Liver (tissue), 9 donors: ENCODE data around the gene ZNF341. TPM values are rescaled to one million over a fixed set of nuclear protein-coding genes. Genes with fewer than 3 reads are reported as not detected.

ENCODE experiments used
- DNase-seq: peaks from one replicate; pipeline ENCODE4 v3.0.0-alpha.2; 2017; ENCODE audit warnings: low spot score
- H3K27ac ChIP-seq, 2 donors: one replicate each; pipeline ENCODE4 v1.7.0; 2013; ENCODE audit warnings: inconsistent platforms in 2 of 2, low read length in 2 of 2, control low read depth in 1 of 2, low read depth in 1 of 2, mild to moderate bottlenecking in 1 of 2
- H3K27me3 ChIP-seq, 4 donors: one replicate each; pipeline versions ENCODE4 v1.6.1 to v1.7.0; 2013; ENCODE audit warnings: low read length in 3 of 4, inconsistent platforms in 1 of 4, mild to moderate bottlenecking in 1 of 4, moderate library complexity in 1 of 4; ENCODE audit not compliant: control insufficient read depth in 4 of 4, insufficient read depth in 4 of 4
- H3K36me3 ChIP-seq, 4 donors: one replicate each; pipeline versions ENCODE4 v1.6.1 to v1.7.0; 2013; ENCODE audit warnings: low read length in 3 of 4, mild to moderate bottlenecking in 3 of 4, low read depth in 1 of 4, moderate library complexity in 1 of 4; ENCODE audit not compliant: control insufficient read depth in 4 of 4, insufficient read depth in 3 of 4
- H3K4me1 ChIP-seq, 4 donors: one replicate each; pipeline versions ENCODE4 v1.6.1 to v1.7.0; 2013; ENCODE audit warnings: low read length in 3 of 4, mild to moderate bottlenecking in 3 of 4, moderate library complexity in 1 of 4; ENCODE audit not compliant: control insufficient read depth in 4 of 4, insufficient read depth in 4 of 4
- H3K4me3 ChIP-seq, 3 donors: one replicate each; pipeline versions ENCODE4 v1.6.1 to v1.7.0; 2013; ENCODE audit warnings: low read length in 3 of 3, control low read depth in 1 of 3, low read depth in 1 of 3, mild to moderate bottlenecking in 1 of 3
- H3K9ac ChIP-seq, 2 donors: one replicate each; pipeline ENCODE4 v1.7.0; 2013; ENCODE audit warnings: low read length in 2 of 2, mild to moderate bottlenecking in 2 of 2, moderate library complexity in 2 of 2, control low read depth in 1 of 2, low read depth in 1 of 2
- H3K9me3 ChIP-seq, 4 donors: one replicate each; pipeline versions ENCODE4 v1.6.1 to v1.7.0; 2013; ENCODE audit warnings: low read length in 3 of 4; ENCODE audit not compliant: control insufficient read depth in 4 of 4
- EGR1 ChIP-seq, 2 donors: IDR thresholded peaks; 2 replicates each; pipeline ENCODE4 v1.6.1; 2016 to 2018; ENCODE audit warnings: antibody characterized with exemption in 2 of 2, low read depth in 2 of 2
- FOXA1 ChIP-seq: IDR thresholded peaks from 2 replicates; pipeline ENCODE4 v1.6.1; 2016; ENCODE audit warnings: antibody characterized with exemption
- FOXA2 ChIP-seq: IDR thresholded peaks from 2 replicates; pipeline ENCODE4 v1.6.1; 2016; ENCODE audit warnings: antibody characterized with exemption
- GABPA ChIP-seq, 2 donors: IDR thresholded peaks in 1 of 2; conservative IDR thresholded peaks in 1 of 2; 2 replicates each; pipeline ENCODE4 v1.6.1; 2016; ENCODE audit warnings: antibody characterized with exemption in 2 of 2, mild to moderate bottlenecking in 1 of 2, moderate library complexity in 1 of 2
- HNF4A ChIP-seq, 2 donors: conservative IDR thresholded peaks; 2 replicates each; pipeline ENCODE4 v1.6.1; 2016; ENCODE audit warnings: antibody characterized with exemption in 2 of 2, mild to moderate bottlenecking in 2 of 2
- NR2F2 ChIP-seq: IDR thresholded peaks from 2 replicates; pipeline ENCODE4 v1.6.1; 2016; ENCODE audit warnings: antibody characterized with exemption
- RAD21 ChIP-seq, 2 donors: IDR thresholded peaks; 2 replicates each; pipeline ENCODE4 v1.6.1; 2016; ENCODE audit warnings: antibody characterized with exemption in 2 of 2, mild to moderate bottlenecking in 2 of 2
- RXRA ChIP-seq, 2 donors: IDR thresholded peaks; 2 replicates each; pipeline ENCODE4 v1.6.1; 2017 to 2018; ENCODE audit warnings: antibody characterized with exemption in 2 of 2, mild to moderate bottlenecking in 1 of 2
- TAF1 ChIP-seq: conservative IDR thresholded peaks from 2 replicates; pipeline ENCODE4 v1.6.1; 2016; ENCODE audit warnings: antibody characterized with exemption, mild to moderate bottlenecking
- YY1 ChIP-seq: IDR thresholded peaks from 2 replicates; pipeline ENCODE4 v1.6.1; 2016; ENCODE audit warnings: antibody characterized with exemption, mild to moderate bottlenecking
- WGBS: extraction: QIAGEN DNeasy Blood & Tissue Kit; methylation state at CpG from one replicate; pipeline ENCODE4 v1.1.7; 2013; 5-methylcytosine and 5-hydroxymethylcytosine counted together
- polyA plus RNA-seq, 2 donors: library from polyadenylated mRNA; stranded (reverse) in 1 of 2; unstranded in 1 of 2; fragments of 200-250 nt in 1 of 2; fragments of >200 nt in 1 of 2; fragmentation: Nextera tagmentation in 1 of 2; extraction: Ambion mirVana in 1 of 2; gene quantifications; one replicate each; pipeline versions ENCODE4 v1.2.1 to v1.2.3, GENCODE V29; 2013 to 2015
- total RNA-seq, 2 donors: library from RNA; depleted of rRNA; stranded (reverse); fragments of >200 nt; gene quantifications; one replicate each; pipeline ENCODE4 v1.2.3, GENCODE V29; 2014
- TF ChIP-seq, protein P1 (sequence below): IDR thresholded peaks from 2 replicates; pipeline ENCODE4 v1.6.1; 2016; ENCODE audit warnings: antibody characterized with exemption
- TF ChIP-seq, protein P2 (sequence below): fragments of 150-350 bp; IDR thresholded peaks from 2 replicates; pipeline ENCODE4 v1.5.1; 2017; ENCODE audit warnings: improper control_type of control experiment, low read depth, low read length; ENCODE audit not compliant: missing input control
- TF ChIP-seq, protein P3 (sequence below): IDR thresholded peaks from 2 replicates; pipeline ENCODE4 v1.6.1; 2016; ENCODE audit warnings: antibody characterized with exemption, mild to moderate bottlenecking
- TF ChIP-seq, protein P4 (sequence below): IDR thresholded peaks from 2 replicates; pipeline ENCODE4 v1.6.1; 2016; ENCODE audit warnings: antibody characterized with exemption
- donor health status: healthy.
- donor health status: healthy.
- donor health status: healthy.
- donor health status: healthy.
- donor health status: healthy.

Gene ZNF341
- total and polyA plus RNA-seq, 4 donors, result 0.69 to 1.1 (median 0.82) TPM

DNA sequence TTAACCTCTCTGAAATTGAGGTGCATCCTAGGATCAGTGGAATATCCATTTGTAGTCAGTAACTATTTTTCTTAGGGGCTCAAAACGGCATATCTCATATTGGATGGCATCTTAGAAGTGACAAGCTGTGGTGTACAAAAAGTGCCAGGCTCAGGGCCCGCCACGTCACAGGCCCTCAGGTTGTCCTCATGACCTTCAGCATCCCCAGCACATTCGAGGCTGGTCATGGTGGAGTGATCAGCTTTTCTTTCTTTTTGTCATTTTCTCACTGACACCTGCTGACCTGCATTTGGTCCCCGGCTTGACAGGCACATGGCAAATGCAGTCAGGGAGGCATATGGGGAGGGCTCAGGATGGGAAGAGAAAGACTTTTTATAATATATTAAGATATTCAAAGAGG is 38.5 kb upstream of the ZNF341 start:
- H3K36me3 ChIP-seq, result no peaks in the 10 kb centered on the region
- H3K27ac ChIP-seq, result no peak overlapping the region
- H3K9ac ChIP-seq, result no peak overlapping the region
- no peaks in the 10 kb centered on the region for H3K4me1 ChIP-seq
- no peak overlapping the region for H3K4me3 ChIP-seq
- DNase-seq, result no peak
- no peak for TF ChIP-seq FOXA1
- TF ChIP-seq YY1, result no peak
- TF ChIP-seq NR2F2, result no peak
- no peak for TF ChIP-seq HNF4A (conservative IDR thresholded peaks at IDR 0.05)
- TF ChIP-seq FOXA2, result no peak
- TF ChIP-seq, protein P1, sequence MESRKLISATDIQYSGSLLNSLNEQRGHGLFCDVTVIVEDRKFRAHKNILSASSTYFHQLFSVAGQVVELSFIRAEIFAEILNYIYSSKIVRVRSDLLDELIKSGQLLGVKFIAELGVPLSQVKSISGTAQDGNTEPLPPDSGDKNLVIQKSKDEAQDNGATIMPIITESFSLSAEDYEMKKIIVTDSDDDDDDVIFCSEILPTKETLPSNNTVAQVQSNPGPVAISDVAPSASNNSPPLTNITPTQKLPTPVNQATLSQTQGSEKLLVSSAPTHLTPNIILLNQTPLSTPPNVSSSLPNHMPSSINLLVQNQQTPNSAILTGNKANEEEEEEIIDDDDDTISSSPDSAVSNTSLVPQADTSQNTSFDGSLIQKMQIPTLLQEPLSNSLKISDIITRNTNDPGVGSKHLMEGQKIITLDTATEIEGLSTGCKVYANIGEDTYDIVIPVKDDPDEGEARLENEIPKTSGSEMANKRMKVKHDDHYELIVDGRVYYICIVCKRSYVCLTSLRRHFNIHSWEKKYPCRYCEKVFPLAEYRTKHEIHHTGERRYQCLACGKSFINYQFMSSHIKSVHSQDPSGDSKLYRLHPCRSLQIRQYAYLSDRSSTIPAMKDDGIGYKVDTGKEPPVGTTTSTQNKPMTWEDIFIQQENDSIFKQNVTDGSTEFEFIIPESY, result no peak
- no peak for TF ChIP-seq TAF1
- TF ChIP-seq, protein P2, sequence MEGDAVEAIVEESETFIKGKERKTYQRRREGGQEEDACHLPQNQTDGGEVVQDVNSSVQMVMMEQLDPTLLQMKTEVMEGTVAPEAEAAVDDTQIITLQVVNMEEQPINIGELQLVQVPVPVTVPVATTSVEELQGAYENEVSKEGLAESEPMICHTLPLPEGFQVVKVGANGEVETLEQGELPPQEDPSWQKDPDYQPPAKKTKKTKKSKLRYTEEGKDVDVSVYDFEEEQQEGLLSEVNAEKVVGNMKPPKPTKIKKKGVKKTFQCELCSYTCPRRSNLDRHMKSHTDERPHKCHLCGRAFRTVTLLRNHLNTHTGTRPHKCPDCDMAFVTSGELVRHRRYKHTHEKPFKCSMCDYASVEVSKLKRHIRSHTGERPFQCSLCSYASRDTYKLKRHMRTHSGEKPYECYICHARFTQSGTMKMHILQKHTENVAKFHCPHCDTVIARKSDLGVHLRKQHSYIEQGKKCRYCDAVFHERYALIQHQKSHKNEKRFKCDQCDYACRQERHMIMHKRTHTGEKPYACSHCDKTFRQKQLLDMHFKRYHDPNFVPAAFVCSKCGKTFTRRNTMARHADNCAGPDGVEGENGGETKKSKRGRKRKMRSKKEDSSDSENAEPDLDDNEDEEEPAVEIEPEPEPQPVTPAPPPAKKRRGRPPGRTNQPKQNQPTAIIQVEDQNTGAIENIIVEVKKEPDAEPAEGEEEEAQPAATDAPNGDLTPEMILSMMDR, result no peak
- TF ChIP-seq, protein P3, sequence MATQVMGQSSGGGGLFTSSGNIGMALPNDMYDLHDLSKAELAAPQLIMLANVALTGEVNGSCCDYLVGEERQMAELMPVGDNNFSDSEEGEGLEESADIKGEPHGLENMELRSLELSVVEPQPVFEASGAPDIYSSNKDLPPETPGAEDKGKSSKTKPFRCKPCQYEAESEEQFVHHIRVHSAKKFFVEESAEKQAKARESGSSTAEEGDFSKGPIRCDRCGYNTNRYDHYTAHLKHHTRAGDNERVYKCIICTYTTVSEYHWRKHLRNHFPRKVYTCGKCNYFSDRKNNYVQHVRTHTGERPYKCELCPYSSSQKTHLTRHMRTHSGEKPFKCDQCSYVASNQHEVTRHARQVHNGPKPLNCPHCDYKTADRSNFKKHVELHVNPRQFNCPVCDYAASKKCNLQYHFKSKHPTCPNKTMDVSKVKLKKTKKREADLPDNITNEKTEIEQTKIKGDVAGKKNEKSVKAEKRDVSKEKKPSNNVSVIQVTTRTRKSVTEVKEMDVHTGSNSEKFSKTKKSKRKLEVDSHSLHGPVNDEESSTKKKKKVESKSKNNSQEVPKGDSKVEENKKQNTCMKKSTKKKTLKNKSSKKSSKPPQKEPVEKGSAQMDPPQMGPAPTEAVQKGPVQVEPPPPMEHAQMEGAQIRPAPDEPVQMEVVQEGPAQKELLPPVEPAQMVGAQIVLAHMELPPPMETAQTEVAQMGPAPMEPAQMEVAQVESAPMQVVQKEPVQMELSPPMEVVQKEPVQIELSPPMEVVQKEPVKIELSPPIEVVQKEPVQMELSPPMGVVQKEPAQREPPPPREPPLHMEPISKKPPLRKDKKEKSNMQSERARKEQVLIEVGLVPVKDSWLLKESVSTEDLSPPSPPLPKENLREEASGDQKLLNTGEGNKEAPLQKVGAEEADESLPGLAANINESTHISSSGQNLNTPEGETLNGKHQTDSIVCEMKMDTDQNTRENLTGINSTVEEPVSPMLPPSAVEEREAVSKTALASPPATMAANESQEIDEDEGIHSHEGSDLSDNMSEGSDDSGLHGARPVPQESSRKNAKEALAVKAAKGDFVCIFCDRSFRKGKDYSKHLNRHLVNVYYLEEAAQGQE, result no peak
- TF ChIP-seq GABPA (IDR thresholded peaks at IDR 0.05 in 1 of 2, conservative IDR thresholded peaks at IDR 0.05 in 1 of 2), result no peak
- no peak for TF ChIP-seq RAD21 (IDR thresholded peaks at IDR 0.05)
- no peak for TF ChIP-seq RXRA (IDR thresholded peaks at IDR 0.05)
- TF ChIP-seq EGR1 (IDR thresholded peaks at IDR 0.05; ENCODE audit: low read depth in 2 of 2), result no peak
- 89% methylated on average over 5 of the region's 5 CpGs for WGBS
- no peaks in the 10 kb centered on the region for H3K9me3 ChIP-seq
- no peaks in the 10 kb centered on the region for H3K27me3 ChIP-seq

DNA sequence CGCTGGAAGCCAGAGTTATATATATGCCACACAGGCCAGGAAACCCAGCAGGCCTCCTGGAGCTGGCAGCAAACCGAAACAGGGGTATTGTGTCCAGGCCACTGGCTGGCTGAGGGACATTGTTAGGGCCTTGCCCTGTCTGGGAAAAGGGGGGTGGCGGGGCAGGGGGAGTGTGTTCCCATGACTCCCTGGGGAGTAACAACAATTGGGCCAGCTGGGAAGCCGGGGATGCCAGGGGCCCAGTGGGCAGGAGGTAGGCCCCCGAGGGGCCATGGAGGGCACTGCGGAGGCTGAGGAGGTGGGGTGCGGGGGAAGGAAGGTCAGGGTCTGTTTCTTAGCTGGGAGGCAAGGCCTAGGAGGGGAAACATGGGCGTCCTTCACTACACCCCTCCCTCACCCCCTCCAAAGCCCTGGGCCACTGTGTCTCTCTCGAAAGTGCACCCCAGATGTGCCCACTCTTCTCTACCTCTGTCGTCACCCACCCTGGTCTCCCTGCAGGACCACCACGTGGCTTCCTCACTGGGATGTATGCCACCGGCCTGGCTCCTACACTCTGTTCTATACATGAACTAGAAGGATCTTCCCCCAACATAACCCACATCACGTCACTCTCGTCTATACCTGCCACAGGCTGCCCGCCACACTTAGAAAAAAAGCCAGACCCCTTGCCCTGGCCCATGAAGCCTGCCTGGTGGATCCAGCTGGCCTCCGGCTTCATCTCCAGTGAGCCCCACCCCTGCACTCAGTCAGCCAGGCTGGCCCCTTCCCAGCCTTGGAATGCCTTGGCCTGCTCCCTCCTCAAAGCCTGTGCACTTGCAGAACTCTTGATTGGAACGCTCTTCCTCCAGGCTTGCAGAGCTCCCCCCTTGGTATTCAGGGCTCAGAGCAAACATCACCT is 37.8 kb upstream of the ZNF341 start:
- no peak overlapping the region for H3K9ac ChIP-seq
- TF ChIP-seq FOXA2, result no peak
- TF ChIP-seq, protein P3, result no peak
- no peak for TF ChIP-seq EGR1 (IDR thresholded peaks at IDR 0.05; ENCODE audit: low read depth in 2 of 2)
- no peak for TF ChIP-seq RXRA (IDR thresholded peaks at IDR 0.05)
- no peak for TF ChIP-seq GABPA (IDR thresholded peaks at IDR 0.05 in 1 of 2, conservative IDR thresholded peaks at IDR 0.05 in 1 of 2)
- TF ChIP-seq RAD21 (IDR thresholded peaks at IDR 0.05), result no peak
- TF ChIP-seq YY1, result no peak
- no peak for TF ChIP-seq HNF4A (conservative IDR thresholded peaks at IDR 0.05)
- TF ChIP-seq, protein P1, result no peak
- TF ChIP-seq, protein P4, sequence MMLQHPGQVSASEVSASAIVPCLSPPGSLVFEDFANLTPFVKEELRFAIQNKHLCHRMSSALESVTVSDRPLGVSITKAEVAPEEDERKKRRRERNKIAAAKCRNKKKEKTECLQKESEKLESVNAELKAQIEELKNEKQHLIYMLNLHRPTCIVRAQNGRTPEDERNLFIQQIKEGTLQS, result no peak

More for the DNA sequence above, 37.8 kb upstream of the ZNF341 start:
- H3K36me3 ChIP-seq, result no peaks in the 10 kb centered on the region
- H3K4me1 ChIP-seq, result no peaks in the 10 kb centered on the region
- DNase-seq, result no peak
- H3K4me3 ChIP-seq, result no peak overlapping the region
- no peak overlapping the region for H3K27ac ChIP-seq
- H3K9me3 ChIP-seq, result no peaks in the 10 kb centered on the region
- WGBS, result 90% methylated on average over 17 of the region's 17 CpGs
- H3K27me3 ChIP-seq, result no peaks in the 10 kb centered on the region
